Islet precursor cell (in vitro differentiated cells): ENCODE measurements around the gene COL13A1.

ENCODE experiments used
- DNase-seq: peaks from one replicate; pipeline ENCODE4 v3.0.0-alpha.2; 2018

Gene COL13A1

GRCh38 chr10:69870591-69870990 lies 68.9 kb downstream of the COL13A1 start:
- no peak for DNase-seq

- DNase-seq: no peak
These were observed 69.4 kb downstream of the COL13A1 start for GRCh38 chr10:69871074-69871473.

- no peak for DNase-seq
These were observed 70.6 kb downstream of the COL13A1 start for GRCh38 chr10:69872323-69872722.

GRCh38 chr10:69873135-69873639 lies 71.5 kb downstream of the COL13A1 start:
- no peak for DNase-seq

GRCh38 chr10:69874449-69874848 lies 72.7 kb downstream of the COL13A1 start:
- no peak for DNase-seq

GRCh38 chr10:69875856-69876255 lies 74.2 kb downstream of the COL13A1 start:
- DNase-seq: no peak

- DNase-seq: no peak
These were observed 74.6 kb downstream of the COL13A1 start for GRCh38 chr10:69876286-69876685.

- no peak for DNase-seq
These were observed 75.2 kb downstream of the COL13A1 start for GRCh38 chr10:69876931-69877330.

- no peak for DNase-seq
These were observed 76.3 kb downstream of the COL13A1 start for GRCh38 chr10:69878038-69878437.

GRCh38 chr10:69878951-69879350 lies 77.2 kb downstream of the COL13A1 start:
- no peak for DNase-seq

GRCh38 chr10:69879634-69880257 lies 78.0 kb downstream of the COL13A1 start:
- no peak for DNase-seq

- no peak for DNase-seq
These were observed 78.8 kb downstream of the COL13A1 start for GRCh38 chr10:69880301-69881081.

GRCh38 chr10:69881202-69881601 lies 79.5 kb downstream of the COL13A1 start:
- DNase-seq: no peak

- no peak for DNase-seq
These were observed 81.8 kb downstream of the COL13A1 start for GRCh38 chr10:69883310-69884023.

GRCh38 chr10:69884024-69884367 lies 82.3 kb downstream of the COL13A1 start:
- DNase-seq: no peak

GRCh38 chr10:69884686-69885085 lies 83.0 kb downstream of the COL13A1 start:
- no peak for DNase-seq

- DNase-seq: no peak
These were observed 83.8 kb downstream of the COL13A1 start for GRCh38 chr10:69885379-69886013.

GRCh38 chr10:69888882-69889584 lies 87.3 kb downstream of the COL13A1 start:
- DNase-seq: no peak

- DNase-seq: no peak
These were observed 88.5 kb downstream of the COL13A1 start for GRCh38 chr10:69890065-69890847.

GRCh38 chr10:69891057-69891617 lies 89.4 kb downstream of the COL13A1 start:
- DNase-seq: no peak

- DNase-seq: no peak
These were observed 90.7 kb downstream of the COL13A1 start for GRCh38 chr10:69892406-69892805.
